K562 (cell line): ENCODE data around the gene P3H1.

ENCODE experiments used
- ARID3B ChIP-seq: fragments of 250-450 bp; sonication (Bioruptor Pico); IDR thresholded peaks from 2 replicates; pipeline ENCODE4 v1.4.0; 2020; ENCODE audit warnings: borderline replicate concordance
- CTCF ChIP-seq, 3 experiments: IDR thresholded peaks in 2 of 3; conservative IDR thresholded peaks in 1 of 3; 2 replicates each; pipeline ENCODE4 v1.5.1; 2011 to 2012; ENCODE audit warnings: low read length in 3 of 3, mild to moderate bottlenecking in 3 of 3, control low read depth in 2 of 3, improper control_type of control experiment in 1 of 3, inconsistent platforms in 1 of 3, low read depth in 1 of 3, mixed read lengths in 1 of 3, moderate library complexity in 1 of 3; ENCODE audit not compliant: insufficient read depth in 2 of 3
- LCOR ChIP-seq: sonication (generic); formaldehyde crosslinking; IDR thresholded peaks from 2 replicates; pipeline ENCODE4 v1.8.0; 2022; ENCODE audit warnings: mild to moderate bottlenecking, missing genetic modification reagents
- MTA1 ChIP-seq: fragments of 450-650 bp; IDR thresholded peaks from 2 replicates; pipeline ENCODE4 v1.6.1; 2017; ENCODE audit warnings: borderline replicate concordance
- POLR2A ChIP-seq: fragments of 450-650 bp; conservative IDR thresholded peaks from 2 replicates; pipeline ENCODE4 v1.6.1; 2016
- RHOXF2B ChIP-seq: fragments of 250-450 bp; sonication (Bioruptor Pico); conservative IDR thresholded peaks from 2 replicates; pipeline ENCODE4 v1.5.1; 2021
- TFAM ChIP-seq: fragments of 250-450 bp; sonication (Bioruptor Pico); conservative IDR thresholded peaks from 2 replicates; pipeline ENCODE4 v1.5.0; 2021; ENCODE audit warnings: mild to moderate bottlenecking, moderate library complexity
- ZKSCAN1 ChIP-seq: fragments of 150-350 bp; IDR thresholded peaks from 2 replicates; pipeline ENCODE4 v1.6.1; 2016; ENCODE audit warnings: low read depth, low read length
- ZNF830 ChIP-seq: fragments of 250-450 bp; sonication (Bioruptor Pico); IDR thresholded peaks from 2 replicates; pipeline ENCODE4 v1.5.0; 2021; ENCODE audit warnings: mild to moderate bottlenecking

- TF ChIP-seq ARID3B (CRISPR knock-in tag) (no peak), ZNF830 (CRISPR knock-in tag) (no peak), CTCF (IDR thresholded peaks at IDR 0.05 in 2 of 3, conservative IDR thresholded peaks at IDR 0.05 in 1 of 3; ENCODE audit: insufficient read depth in 2 of 3, low read depth in 1 of 3, low read length in 3 of 3) (no peak), ZKSCAN1 (no peak), POLR2A (no peak), MTA1 (no peak), LCOR (CRISPR knock-in tag) (no peak), TFAM (no peak), RHOXF2B (CRISPR knock-in tag) (no peak)
Observed at GRCh38 chr1:42784946-42785693, 18.3 kb upstream of the P3H1 start, which contains the start of gene TMEM269.
